Activated T-cell treated with anti-CD3 and anti-CD28 coated beads for 4 hours (primary cell): ENCODE results near the gene AAK1.
"Not testable (repeated sequence)": the region's sequence is repeated elsewhere in the genome, so short reads cannot be mapped to it uniquely, and the experiment has no call there.

Experiments used
- DNase-seq: peaks from one replicate; pipeline ENCODE4 v3.0.0-alpha.2; 2020

AAK1 gene

GRCh38 chr2:69624131-69624530 lies 19.4 kb downstream of the AAK1 start:
- DNase-seq, result no peak

GRCh38 chr2:69623236-69623635 lies 20.3 kb downstream of the AAK1 start:
- DNase-seq, result no peak

GRCh38 chr2:69622805-69623204 lies 20.7 kb downstream of the AAK1 start:
- DNase-seq, result not testable (repeated sequence)

GRCh38 chr2:69622017-69622540 lies 21.5 kb downstream of the AAK1 start:
- not testable (repeated sequence) for DNase-seq

- no peak for DNase-seq
Measured at GRCh38 chr2:69621440-69621839, 22.1 kb downstream of the AAK1 start.

- no peak for DNase-seq
Measured at GRCh38 chr2:69620870-69621269, 22.7 kb downstream of the AAK1 start.

GRCh38 chr2:69619725-69620124 lies 23.8 kb downstream of the AAK1 start:
- DNase-seq, result no peak

- no peak for DNase-seq
Measured at GRCh38 chr2:69618362-69618761, 25.2 kb downstream of the AAK1 start.

GRCh38 chr2:69617744-69618143 lies 25.8 kb downstream of the AAK1 start:
- no peak for DNase-seq

- peak; percentile 35 for DNase-seq
Measured at GRCh38 chr2:69616755-69617154, 26.8 kb downstream of the AAK1 start.

- DNase-seq, result no peak
Measured at GRCh38 chr2:69615969-69616368, 27.6 kb downstream of the AAK1 start.

- DNase-seq, result no peak
Measured at GRCh38 chr2:69615078-69615625, 28.4 kb downstream of the AAK1 start.

- DNase-seq, result no peak
Measured at GRCh38 chr2:69612707-69613106, 30.8 kb downstream of the AAK1 start.

GRCh38 chr2:69612200-69612599 lies 31.3 kb downstream of the AAK1 start:
- DNase-seq, result no peak

- no peak for DNase-seq
Measured at GRCh38 chr2:69608109-69608508, 35.4 kb downstream of the AAK1 start.

- not testable (repeated sequence) for DNase-seq
Measured at GRCh38 chr2:69606771-69607170, 36.8 kb downstream of the AAK1 start.

GRCh38 chr2:69605284-69605683 lies 38.3 kb downstream of the AAK1 start:
- no peak for DNase-seq

- DNase-seq, result no peak
Measured at GRCh38 chr2:69604836-69605235, 38.7 kb downstream of the AAK1 start.

GRCh38 chr2:69604026-69604678 lies 39.4 kb downstream of the AAK1 start:
- DNase-seq, result no peak

- DNase-seq, result no peak
Measured at GRCh38 chr2:69603146-69603743, 40.3 kb downstream of the AAK1 start.

- DNase-seq, result no peak
Measured at GRCh38 chr2:69601179-69601612, 42.3 kb downstream of the AAK1 start.

- no peak for DNase-seq
Measured at GRCh38 chr2:69600425-69600824, 43.1 kb downstream of the AAK1 start.

- DNase-seq, result no peak
Measured at GRCh38 chr2:69597843-69598610, 45.5 kb downstream of the AAK1 start.

GRCh38 chr2:69597105-69597504 lies 46.4 kb downstream of the AAK1 start:
- no peak for DNase-seq
